HEK293T (cell line): ENCODE results near the gene SLC39A13.

ENCODE experiments used
- CTCF ChIA-PET: fragments of 350-600 bp; formaldehyde crosslinking; extraction: SDS; loops from one replicate; lab custom pipeline; 2021; ENCODE audit warnings: antibody characterized with exemption, inconsistent platforms; lab: Yijun Ruan, JAX
- POLR2A ChIA-PET: fragments of 350-600 bp; formaldehyde crosslinking; extraction: SDS; loops from one replicate; lab custom pipeline; 2020; ENCODE audit warnings: antibody characterized with exemption, inconsistent platforms; lab: Yijun Ruan, JAX
- DNase-seq: peaks from one replicate; pipeline ENCODE4 v3.0.0; 2012; ENCODE audit warnings: mixed read lengths; ENCODE audit errors: extremely low spot score
- ARNT ChIP-seq: fragments of 450-650 bp; IDR thresholded peaks from 2 replicates; pipeline ENCODE4 v1.6.1; 2017; ENCODE audit warnings: mild to moderate bottlenecking
- BHLHE40 ChIP-seq: fragments of 450-650 bp; IDR thresholded peaks from 2 replicates; pipeline ENCODE4 v1.6.1; 2016; ENCODE audit warnings: mild to moderate bottlenecking, moderate library complexity, borderline replicate concordance
- CTBP1 ChIP-seq: fragments of 450-650 bp; IDR thresholded peaks from 2 replicates; pipeline ENCODE4 v1.6.1; 2016; ENCODE audit warnings: borderline replicate concordance
- ELF4 ChIP-seq: fragments of 450-650 bp; IDR thresholded peaks from 2 replicates; pipeline ENCODE4 v1.6.1; 2017; ENCODE audit warnings: antibody characterized with exemption
- FOXA1 ChIP-seq: fragments of 450-650 bp; IDR thresholded peaks from 2 replicates; pipeline ENCODE4 v1.6.1; 2016; ENCODE audit warnings: mild to moderate bottlenecking
- FOXK2 ChIP-seq: fragments of 450-650 bp; IDR thresholded peaks from 2 replicates; pipeline ENCODE4 v1.6.1; 2016; ENCODE audit warnings: mild to moderate bottlenecking
- FOXM1 ChIP-seq: fragments of 450-650 bp; IDR thresholded peaks from 2 replicates; pipeline ENCODE4 v1.6.1; 2017; ENCODE audit warnings: mild to moderate bottlenecking, borderline replicate concordance
- HDGF ChIP-seq: fragments of 450-650 bp; IDR thresholded peaks from 2 replicates; pipeline ENCODE4 v1.6.1; 2017; ENCODE audit warnings: antibody characterized with exemption, borderline replicate concordance
- L3MBTL2 ChIP-seq: fragments of 450-650 bp; conservative IDR thresholded peaks from 2 replicates; pipeline ENCODE4 v1.6.1; 2016; ENCODE audit warnings: mild to moderate bottlenecking
- LEF1 ChIP-seq: fragments of 450-650 bp; IDR thresholded peaks from 2 replicates; pipeline ENCODE4 v1.6.1; 2017; ENCODE audit warnings: mild to moderate bottlenecking, borderline replicate concordance
- NFRKB ChIP-seq: fragments of 450-650 bp; IDR thresholded peaks from 2 replicates; pipeline ENCODE4 v1.6.1; 2016; ENCODE audit warnings: mild to moderate bottlenecking, moderate library complexity
- SP1 ChIP-seq: fragments of 450-650 bp; IDR thresholded peaks from 2 replicates; pipeline ENCODE4 v1.6.1; 2017
- SUZ12 ChIP-seq: fragments of 450-650 bp; IDR thresholded peaks from 2 replicates; pipeline ENCODE4 v1.6.1; 2016; ENCODE audit warnings: mild to moderate bottlenecking
- TARDBP ChIP-seq: fragments of 450-650 bp; IDR thresholded peaks from 2 replicates; pipeline ENCODE4 v1.6.1; 2016
- ZNF384 ChIP-seq: fragments of 450-650 bp; IDR thresholded peaks from 2 replicates; pipeline ENCODE4 v1.6.1; 2016
- TF ChIP-seq, protein P1 (sequence below): fragments of 450-650 bp; IDR thresholded peaks from 2 replicates; pipeline ENCODE4 v1.6.1; 2016

SLC39A13 gene

DNA sequence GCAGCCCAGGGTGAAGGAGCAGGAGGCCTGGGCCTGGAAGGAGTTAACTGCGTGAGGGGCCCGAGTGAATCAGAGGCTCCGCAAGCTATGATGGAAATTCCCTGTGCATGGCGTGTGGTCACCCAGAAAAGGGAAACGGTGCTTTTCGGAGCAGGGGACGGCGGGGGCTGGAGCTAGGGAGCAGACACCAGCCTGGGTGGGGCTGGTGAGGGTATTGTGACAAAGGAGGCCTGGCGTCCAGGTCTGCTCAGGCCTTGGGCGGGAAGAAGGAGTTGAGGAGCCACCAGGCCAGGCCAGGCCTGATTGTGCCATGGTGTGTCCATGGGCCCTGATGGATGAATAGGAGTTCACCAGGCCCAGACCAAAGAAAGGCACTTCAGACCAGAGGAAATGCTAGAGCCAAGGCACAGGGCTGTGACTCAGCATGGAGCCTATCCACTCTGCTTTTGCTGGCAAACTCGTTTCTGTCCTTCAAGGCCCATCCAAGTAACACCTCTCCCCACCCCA lies 17.3 kb upstream of the SLC39A13 start:
- ChIA-PET CTCF (no interaction called here), POLR2A (interaction anchor here (1.4 to 2.2 kb wide), 3 partner anchors 9 to 36 kb away, joined by 3 to 6 read pairs (median 5); partner anchors contain the start of gene SLC39A13)
- no peak for DNase-seq
- TF ChIP-seq ELF4 (no peak), FOXM1 (no peak), SUZ12 (no peak), TARDBP (no peak), BHLHE40 (no peak), HDGF (no peak), ARNT (no peak), FOXA1 (no peak), SP1 (no peak), CTBP1 (no peak), LEF1 (no peak), NFRKB (no peak), FOXK2 (no peak), L3MBTL2 (no peak), ZNF384 (no peak)
- TF ChIP-seq, protein P1, sequence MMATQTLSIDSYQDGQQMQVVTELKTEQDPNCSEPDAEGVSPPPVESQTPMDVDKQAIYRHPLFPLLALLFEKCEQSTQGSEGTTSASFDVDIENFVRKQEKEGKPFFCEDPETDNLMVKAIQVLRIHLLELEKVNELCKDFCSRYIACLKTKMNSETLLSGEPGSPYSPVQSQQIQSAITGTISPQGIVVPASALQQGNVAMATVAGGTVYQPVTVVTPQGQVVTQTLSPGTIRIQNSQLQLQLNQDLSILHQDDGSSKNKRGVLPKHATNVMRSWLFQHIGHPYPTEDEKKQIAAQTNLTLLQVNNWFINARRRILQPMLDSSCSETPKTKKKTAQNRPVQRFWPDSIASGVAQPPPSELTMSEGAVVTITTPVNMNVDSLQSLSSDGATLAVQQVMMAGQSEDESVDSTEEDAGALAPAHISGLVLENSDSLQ: no peak

DNA sequence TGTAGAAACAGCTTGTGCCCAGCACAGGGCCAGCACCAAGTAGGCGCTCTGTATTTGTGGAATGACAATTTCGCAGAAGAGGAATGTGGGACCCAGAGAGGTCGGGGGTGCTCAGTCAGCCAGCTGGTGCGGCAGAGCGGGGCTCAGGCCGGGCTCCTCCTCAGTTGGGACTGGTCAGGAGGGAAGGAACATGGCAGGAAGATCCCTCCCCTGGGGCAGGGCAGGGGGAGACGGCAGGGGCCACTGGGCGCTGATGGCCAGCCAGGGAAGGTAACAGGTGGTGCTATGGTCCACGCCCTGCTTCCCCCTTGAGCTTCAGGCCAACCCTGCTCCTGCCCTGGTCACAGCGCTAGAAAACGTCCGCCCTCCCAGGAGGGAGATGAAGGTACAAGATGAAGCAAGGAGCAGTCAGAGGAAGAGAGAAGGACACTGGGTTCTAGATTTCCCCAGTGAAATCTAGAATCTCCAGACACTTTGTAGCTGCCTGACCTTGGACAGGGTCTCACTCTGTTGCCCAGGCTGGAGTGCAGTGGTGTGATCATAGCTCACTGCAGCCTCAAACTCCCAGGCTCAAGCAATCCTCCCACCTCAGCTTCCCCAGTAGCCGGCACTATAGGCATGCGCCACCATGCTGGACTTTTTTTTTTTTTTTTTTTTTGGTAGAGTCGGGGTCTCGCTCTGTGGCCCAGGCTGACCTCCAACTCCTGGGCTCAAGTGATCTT lies 16.5 kb upstream of the SLC39A13 start:
- no peak for DNase-seq
- no peak for TF ChIP-seq ELF4
- no peak for TF ChIP-seq SUZ12
- no peak for TF ChIP-seq TARDBP
- TF ChIP-seq FOXM1: no peak
- no peak for TF ChIP-seq FOXA1
- TF ChIP-seq, protein P1: no peak
- no peak for TF ChIP-seq CTBP1
- TF ChIP-seq BHLHE40: no peak
- no peak for TF ChIP-seq LEF1
- TF ChIP-seq SP1: no peak
- TF ChIP-seq ARNT: no peak
- TF ChIP-seq ZNF384: no peak
- CTCF ChIA-PET: interaction anchor here (0.6 to 0.8 kb wide), 2 partner anchors 17 to 60 kb away, joined by 3 read pairs; no protein-coding TSS in a partner anchor
- POLR2A ChIA-PET: interaction anchor here (1.4 to 1.6 kb wide), 2 partner anchors 16 to 35 kb away, joined by 3 to 6 read pairs; partner anchors contain the start of gene SLC39A13

DNA sequence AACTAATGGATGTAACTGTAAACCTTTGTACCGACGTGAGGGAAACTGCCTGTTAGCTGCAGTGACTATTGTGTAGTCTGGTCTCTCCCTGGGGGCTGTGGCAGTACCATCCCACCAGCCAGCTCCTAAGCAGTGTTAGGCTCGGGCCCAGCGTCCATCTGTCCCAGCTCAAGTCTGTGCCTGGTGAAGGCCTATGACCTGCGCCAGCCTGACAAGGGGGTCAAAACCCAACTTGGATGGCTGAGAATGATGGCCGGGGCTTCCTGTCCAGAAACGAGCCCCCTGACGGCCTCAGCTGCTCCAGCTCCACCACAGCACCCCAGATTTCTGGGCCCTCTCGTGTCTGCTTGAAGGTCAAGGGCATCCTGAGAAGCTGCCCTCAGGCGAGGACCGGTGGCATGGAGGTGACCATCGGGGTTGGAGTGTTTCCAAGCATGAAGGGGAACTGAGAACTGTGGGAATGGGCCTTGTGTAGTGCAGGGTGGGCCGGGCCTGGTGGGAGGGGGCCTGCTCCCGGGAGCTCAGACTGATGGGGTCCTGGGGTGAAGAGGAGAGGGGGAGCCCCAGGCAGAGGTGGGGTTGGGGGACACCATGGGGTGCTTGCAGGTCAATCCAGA lies 15.7 kb upstream of the SLC39A13 start:
- POLR2A ChIA-PET: interaction anchor here (1.4 to 1.6 kb wide), 2 partner anchors 10 to 15 kb away, joined by 4 to 6 read pairs; partner anchors contain the start of gene SLC39A13
- CTCF ChIA-PET: interaction anchor here (0.8 to 1.1 kb wide), 2 partner anchors 18 to 59 kb away, joined by 3 to 8 read pairs; no protein-coding TSS in a partner anchor
- DNase-seq: no peak
- TF ChIP-seq, protein P1: no peak
- no peak for TF ChIP-seq HDGF
- no peak for TF ChIP-seq ARNT
- no peak for TF ChIP-seq FOXM1
- TF ChIP-seq ELF4: no peak
- TF ChIP-seq SP1: no peak
- no peak for TF ChIP-seq FOXK2
- TF ChIP-seq SUZ12: no peak
- TF ChIP-seq TARDBP: no peak
- TF ChIP-seq ZNF384: no peak
- no peak for TF ChIP-seq FOXA1
- no peak for TF ChIP-seq CTBP1
- no peak for TF ChIP-seq BHLHE40
- no peak for TF ChIP-seq L3MBTL2

DNA sequence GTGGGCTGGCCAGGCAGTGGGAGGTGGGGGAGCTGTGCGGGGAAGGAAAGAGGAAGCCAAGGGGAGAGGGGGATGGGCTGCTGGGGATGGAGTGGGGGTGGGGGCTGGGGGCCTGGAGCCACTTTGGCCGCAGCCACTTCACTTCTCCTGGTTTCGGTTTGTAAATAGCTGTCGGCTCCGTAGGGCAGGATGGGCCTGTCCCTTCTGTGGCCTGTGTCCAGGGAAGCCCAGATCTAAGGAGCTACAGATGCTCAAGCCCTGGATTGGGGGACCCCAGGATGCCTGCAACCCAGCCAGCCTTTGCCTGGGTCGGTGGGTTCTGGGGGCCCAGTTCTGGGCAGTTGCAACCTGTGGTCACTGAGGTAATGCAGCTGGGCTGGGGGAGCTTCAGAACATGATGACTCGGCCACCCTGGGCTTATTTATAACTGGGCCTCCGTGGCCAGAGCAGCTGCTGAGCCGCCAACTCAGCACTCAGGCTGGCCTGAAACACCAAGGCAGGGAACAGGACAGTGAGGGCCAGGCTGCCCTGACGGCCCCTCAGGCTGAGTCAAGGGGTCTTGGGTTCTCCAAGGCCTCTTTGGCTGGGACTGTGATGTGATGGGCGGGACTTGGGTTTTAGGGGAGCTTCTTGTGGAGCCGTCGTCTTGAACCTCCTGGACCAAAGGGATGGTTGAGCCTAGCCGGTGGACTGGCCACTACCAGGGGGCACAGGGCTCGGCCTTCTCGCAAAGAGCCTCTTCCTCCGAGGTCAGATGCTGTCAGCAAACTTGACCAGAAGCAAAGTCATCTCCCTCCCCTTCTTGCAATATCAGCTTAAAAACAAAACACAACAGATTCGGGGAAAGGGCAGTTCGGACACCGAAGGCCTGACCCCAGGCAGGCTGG lies 15.0 kb upstream of the SLC39A13 start:
- TF ChIP-seq ELF4 (no peak), CTBP1 (no peak), NFRKB (no peak), FOXA1 (no peak), ZNF384 (no peak), SP1 (no peak), FOXK2 (no peak), TARDBP (no peak), SUZ12 (no peak), ARNT (no peak), FOXM1 (no peak), HDGF (no peak), BHLHE40 (no peak)
- TF ChIP-seq, protein P1: no peak
- ChIA-PET CTCF (interaction anchor here (0.6 to 1.1 kb wide), 3 partner anchors 18 to 300 kb away, joined by 3 to 8 read pairs (median 3); no protein-coding TSS in a partner anchor), POLR2A (interaction anchor here (1.4 kb wide), 1 partner anchor 9 kb away, joined by 4 read pairs; no protein-coding TSS in a partner anchor)
- DNase-seq: no peak

DNA sequence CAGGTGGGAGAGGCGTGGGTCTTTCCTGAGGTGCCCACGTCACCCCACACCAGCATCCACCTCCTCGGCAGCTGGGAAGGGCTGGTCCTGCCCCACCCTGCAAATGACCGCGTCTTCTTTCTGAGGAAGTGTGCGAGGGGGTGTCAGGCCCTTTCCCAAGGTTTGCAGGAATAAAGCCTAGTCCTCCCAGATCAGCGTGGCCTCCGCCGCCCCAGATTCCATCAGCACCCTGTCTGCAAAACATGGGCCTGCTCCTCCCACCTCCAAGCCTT lies 14.4 kb upstream of the SLC39A13 start:
- TF ChIP-seq SP1: no peak
- no peak for TF ChIP-seq LEF1
- no peak for TF ChIP-seq BHLHE40
- no peak for TF ChIP-seq ELF4
- TF ChIP-seq NFRKB: no peak
- no peak for TF ChIP-seq HDGF
- TF ChIP-seq, protein P1: no peak
- TF ChIP-seq FOXA1: no peak
- no peak for TF ChIP-seq L3MBTL2
- TF ChIP-seq TARDBP: no peak
- no peak for TF ChIP-seq FOXK2
- TF ChIP-seq CTBP1: no peak
- no peak for TF ChIP-seq ZNF384
- TF ChIP-seq ARNT: no peak
- DNase-seq: no peak
- ChIA-PET POLR2A (interaction anchor here (1.4 kb wide), 1 partner anchor 8 kb away, joined by 4 read pairs; no protein-coding TSS in a partner anchor), CTCF (interaction anchor here (0.6 to 1.1 kb wide), 2 partner anchors 19 to 301 kb away, joined by 3 to 8 read pairs; no protein-coding TSS in a partner anchor)
